ENCODE data around the gene ZSWIM4. TPM values are rescaled to one million over a fixed set of nuclear protein-coding genes. Genes with fewer than 3 reads are reported as not detected.

Gene ZSWIM4
- total RNA-seq, 2 donors from 2014 or later, result 11.1 to 12.0 TPM

DNA sequence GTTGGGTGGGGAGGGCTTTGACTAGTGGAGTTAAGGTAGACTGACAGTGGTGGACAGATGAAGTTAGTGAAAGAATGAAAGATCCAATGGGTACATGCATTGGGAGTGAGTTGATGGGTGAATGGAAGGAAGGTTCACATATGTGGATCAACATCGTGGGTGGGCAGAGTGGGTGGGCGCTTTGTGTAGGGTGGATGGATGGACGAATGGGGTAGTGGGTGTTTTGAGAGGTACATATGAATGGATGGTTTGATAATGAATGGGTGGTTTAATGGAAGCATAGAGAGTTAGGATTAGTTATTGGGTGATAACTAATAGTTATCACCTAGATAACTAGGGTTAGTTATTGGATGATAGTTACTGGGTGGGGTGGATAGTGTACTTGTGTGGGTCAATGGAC, 11.5 kb downstream of the ZSWIM4 start:
- H3K27ac Mint-ChIP-seq, result no peak overlapping the region
- H3K4me1 Mint-ChIP-seq (ENCODE audit: low read depth), result no peaks in the 10 kb centered on the region
- DNase-seq (no peak), ATAC-seq (replicated peaks in 1 of 2) (no peak)
- H3K9me3 Mint-ChIP-seq, result no peaks in the 10 kb centered on the region
- H3K27me3 Mint-ChIP-seq (ENCODE audit: low read depth), result no peaks in the 10 kb centered on the region
- no peak overlapping the region for H3K4me3 Mint-ChIP-seq
- no peaks in the 10 kb centered on the region for H3K36me3 Mint-ChIP-seq (ENCODE audit: insufficient read depth in 2 of 2)

DNA sequence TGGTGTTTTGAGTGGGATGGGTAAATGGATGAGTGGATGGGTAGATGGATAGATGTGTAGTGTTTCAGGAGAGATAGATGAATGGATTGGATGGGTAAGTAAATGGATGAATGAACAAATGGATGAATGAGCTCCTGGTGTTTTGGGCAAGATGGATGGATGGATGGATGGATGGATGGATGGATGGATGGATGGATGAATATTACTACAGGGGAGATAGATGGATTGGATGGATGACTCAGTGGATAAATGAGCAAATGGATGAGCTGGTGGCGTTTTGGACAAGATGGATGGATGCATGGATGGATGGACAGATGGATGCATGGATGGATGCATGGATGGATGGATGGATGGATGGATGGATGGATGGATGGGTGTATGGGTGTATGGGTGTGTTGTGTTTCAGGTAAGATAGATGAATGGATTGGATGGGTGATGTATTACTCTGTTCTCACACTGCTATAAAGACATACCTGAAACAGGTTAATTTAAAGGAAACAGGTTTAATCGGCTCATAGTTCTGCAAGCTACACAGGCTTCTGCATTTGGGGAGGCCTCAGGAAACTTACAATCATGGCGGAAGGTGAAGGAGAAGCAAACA, 12.3 kb downstream of the ZSWIM4 start:
- Mint-ChIP-seq H3K36me3 (ENCODE audit: insufficient read depth in 2 of 2) (no peaks in the 10 kb centered on the region), H3K27me3 (ENCODE audit: low read depth) (no peaks in the 10 kb centered on the region), H3K4me1 (ENCODE audit: low read depth) (no peaks in the 10 kb centered on the region), H3K4me3 (no peak overlapping the region), H3K27ac (no peak overlapping the region), H3K9me3 (no peaks in the 10 kb centered on the region)
- ATAC-seq (replicated peaks in 1 of 2), result no peak
- DNase-seq, result no peak

DNA sequence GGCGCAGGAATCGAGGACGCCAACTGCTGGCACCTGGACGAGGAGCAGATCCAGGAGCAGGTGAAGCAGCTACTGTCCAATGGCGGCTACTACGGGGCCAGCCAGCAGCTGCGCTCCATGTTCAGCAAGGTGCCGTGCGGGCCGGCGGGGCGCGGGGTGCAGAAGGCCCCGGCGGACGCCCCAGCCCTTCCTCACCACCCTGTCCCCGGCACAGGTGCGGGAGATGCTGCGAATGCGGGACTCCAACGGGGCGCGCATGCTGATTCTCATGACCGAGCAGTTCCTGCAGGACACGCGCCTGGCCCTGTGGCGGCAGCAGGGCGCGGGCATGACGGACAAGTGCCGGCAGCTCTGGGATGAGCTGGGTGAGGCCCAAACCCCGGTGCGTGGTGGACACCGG, 13.6 kb downstream of the ZSWIM4 start:
- no peaks in the 10 kb centered on the region for H3K27me3 Mint-ChIP-seq (ENCODE audit: low read depth)
- no peaks in the 10 kb centered on the region for H3K4me1 Mint-ChIP-seq (ENCODE audit: low read depth)
- ATAC-seq (replicated peaks in 1 of 2) (no peak), DNase-seq (no peak)
- H3K27ac Mint-ChIP-seq, result no peak overlapping the region
- H3K9me3 Mint-ChIP-seq, result no peaks in the 10 kb centered on the region
- H3K4me3 Mint-ChIP-seq, result no peak overlapping the region
- H3K36me3 Mint-ChIP-seq (ENCODE audit: insufficient read depth in 2 of 2), result peaks cover 2 to 3% of the 10 kb centered on the region in 2 donors

DNA sequence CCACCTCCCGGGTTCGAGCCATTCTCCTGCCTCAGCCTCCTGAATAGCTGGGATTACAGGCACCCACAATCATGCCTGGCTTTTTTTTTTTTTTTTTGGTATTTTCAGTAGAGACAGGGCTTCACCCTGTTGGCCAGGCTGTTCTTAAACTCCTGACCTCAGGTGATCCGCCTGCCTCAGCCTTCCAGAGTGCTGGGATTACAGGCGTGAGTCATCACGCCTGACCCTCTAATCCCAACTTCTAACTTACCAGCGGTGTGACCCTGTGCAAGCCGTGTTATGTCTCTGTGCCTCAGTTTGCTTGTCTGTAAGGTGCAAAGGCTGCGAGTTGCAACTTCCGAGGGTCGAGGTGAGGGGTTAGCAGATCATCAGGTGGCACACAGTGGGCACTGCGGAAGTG, 17.3 kb downstream of the ZSWIM4 start:
- DNase-seq (no peak), ATAC-seq (replicated peaks in 1 of 2) (no peak)
- no peak overlapping the region for H3K27ac Mint-ChIP-seq
- H3K36me3 Mint-ChIP-seq (ENCODE audit: insufficient read depth in 2 of 2), result peaks cover 2 to 3% of the 10 kb centered on the region in 2 donors
- H3K4me1 Mint-ChIP-seq (ENCODE audit: low read depth), result no peaks in the 10 kb centered on the region
- no peak overlapping the region for H3K4me3 Mint-ChIP-seq
- no peaks in the 10 kb centered on the region for H3K27me3 Mint-ChIP-seq (ENCODE audit: low read depth)
- no peaks in the 10 kb centered on the region for H3K9me3 Mint-ChIP-seq

DNA sequence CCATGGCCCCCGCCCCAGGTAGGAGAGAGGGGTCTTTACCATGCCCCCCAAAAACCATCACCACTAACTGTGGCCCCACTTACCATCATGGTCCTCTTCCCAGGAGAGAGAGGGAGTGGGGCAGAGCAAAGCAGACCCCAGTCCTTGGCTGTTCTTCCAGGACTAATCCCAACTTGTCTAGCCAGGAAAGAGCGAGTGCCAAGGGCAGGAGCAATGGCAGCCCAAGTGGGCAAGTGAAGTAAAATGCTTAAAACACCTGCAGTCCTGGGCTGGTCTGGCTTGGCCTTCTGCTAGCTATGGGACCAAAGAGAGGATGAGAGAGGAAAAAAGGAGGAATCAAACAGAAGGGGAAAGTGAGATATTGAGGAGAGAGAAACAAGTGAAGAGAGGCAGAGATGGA, 17.9 kb downstream of the ZSWIM4 start:
- no peaks in the 10 kb centered on the region for H3K9me3 Mint-ChIP-seq
- DNase-seq, result no peak
- peaks cover 2 to 3% of the 10 kb centered on the region in 2 donors for H3K36me3 Mint-ChIP-seq (ENCODE audit: insufficient read depth in 2 of 2)
- no peak overlapping the region for H3K4me3 Mint-ChIP-seq
- H3K27me3 Mint-ChIP-seq (ENCODE audit: low read depth), result no peaks in the 10 kb centered on the region
- no peak overlapping the region for H3K27ac Mint-ChIP-seq
- ATAC-seq (replicated peaks in 1 of 2), result no peak
- no peaks in the 10 kb centered on the region for H3K4me1 Mint-ChIP-seq (ENCODE audit: low read depth)

DNA sequence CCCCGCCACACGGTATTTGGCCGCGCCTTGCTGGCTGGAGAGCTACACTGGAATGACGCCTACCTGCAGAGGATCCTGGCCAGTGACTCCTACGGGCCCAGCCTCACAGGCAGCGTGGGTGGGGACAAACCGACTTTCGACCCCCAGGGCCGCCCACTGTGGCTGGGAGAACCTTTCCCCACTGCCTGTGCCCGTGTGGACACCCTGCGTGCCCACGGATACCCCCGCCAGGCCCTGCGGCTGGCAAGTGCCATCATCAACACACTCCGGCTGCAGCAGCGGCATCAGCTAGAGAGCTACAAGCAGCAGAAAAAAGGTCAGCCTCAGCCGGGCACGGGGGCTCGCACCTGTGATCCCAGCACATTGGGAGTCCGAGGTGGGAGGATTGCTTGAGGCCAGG, 19.3 kb downstream of the ZSWIM4 start:
- Mint-ChIP-seq H3K4me3 (no peak overlapping the region), H3K4me1 (ENCODE audit: low read depth) (no peaks in the 10 kb centered on the region), H3K36me3 (ENCODE audit: insufficient read depth in 2 of 2) (peaks cover 2 to 3% of the 10 kb centered on the region in 2 donors), H3K9me3 (no peaks in the 10 kb centered on the region), H3K27me3 (ENCODE audit: low read depth) (no peaks in the 10 kb centered on the region), H3K27ac (no peak overlapping the region)
- ATAC-seq (replicated peaks in 1 of 2), result no peak
- no peak for DNase-seq

DNA sequence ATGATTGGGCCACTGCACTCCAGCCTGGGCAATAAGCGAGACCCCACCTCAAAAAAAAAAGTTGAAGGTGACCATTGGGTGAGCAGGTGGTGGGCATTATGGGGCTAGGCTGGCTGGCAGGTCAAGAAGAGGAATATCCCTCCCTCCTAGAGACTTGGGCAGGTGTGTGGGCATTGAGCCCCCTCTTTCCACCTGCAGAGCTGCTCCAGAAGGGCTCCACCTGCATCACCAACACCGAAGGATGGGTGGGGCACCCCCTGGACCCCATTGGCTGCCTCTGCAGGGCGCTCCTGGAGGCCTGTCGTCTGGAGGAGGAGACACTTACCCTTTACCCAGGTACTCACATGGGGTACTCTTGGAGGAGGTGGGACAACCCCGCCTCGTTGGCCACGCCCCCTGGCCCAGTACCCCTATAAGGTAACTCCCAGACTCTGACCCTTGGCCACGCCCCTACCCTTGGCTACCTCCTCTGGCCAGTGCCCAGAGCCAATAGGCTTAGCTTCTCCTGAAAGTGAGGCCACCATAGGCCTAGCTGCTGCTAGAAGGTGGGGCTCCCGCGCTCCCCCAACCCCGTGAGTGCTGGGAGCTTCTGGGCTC, 21.9 kb downstream of the ZSWIM4 start:
- no peaks in the 10 kb centered on the region for H3K4me1 Mint-ChIP-seq (ENCODE audit: low read depth)

DNA sequence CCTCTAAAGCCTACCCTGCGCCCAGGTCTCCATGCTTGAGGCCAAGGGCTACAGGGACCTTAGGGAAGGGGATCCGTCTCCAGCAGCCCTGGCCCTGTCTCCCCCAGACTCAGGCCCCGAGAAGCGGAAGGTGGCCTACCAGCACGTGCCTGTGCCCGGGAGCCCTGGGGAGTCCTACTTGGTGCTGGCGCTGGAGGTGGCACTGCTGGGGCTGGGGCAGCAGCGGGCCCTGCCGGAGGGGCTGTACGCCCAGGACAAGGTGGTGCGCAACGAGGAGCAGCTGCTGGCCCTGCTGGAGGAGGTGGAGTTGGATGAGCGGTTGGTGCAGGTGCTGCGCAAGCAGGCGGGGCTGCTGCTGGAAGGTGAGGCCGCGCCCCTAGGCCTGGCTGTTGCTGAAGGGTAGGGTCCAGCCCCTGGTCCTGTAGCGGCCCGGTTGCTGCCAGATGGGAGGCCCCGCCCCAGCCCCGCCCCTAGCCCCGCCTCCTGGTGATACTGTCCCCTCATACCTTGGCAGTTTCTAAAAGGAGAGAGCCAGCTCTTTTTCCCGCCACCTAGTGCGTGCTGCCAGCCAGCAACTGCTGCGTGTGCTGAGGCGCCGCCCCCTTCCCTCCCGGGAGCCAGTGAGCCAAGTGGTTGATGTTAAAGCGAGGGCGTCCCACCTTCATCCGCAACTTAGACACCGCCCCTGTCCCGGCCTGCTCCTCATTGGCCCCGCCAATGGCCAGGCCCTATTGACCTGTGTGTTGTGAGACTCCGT, 22.6 kb downstream of the ZSWIM4 start:
- Mint-ChIP-seq H3K4me3 (peak overlapping the region; percentile 16 to 31), H3K9me3 (no peaks in the 10 kb centered on the region), H3K4me1 (ENCODE audit: low read depth) (no peaks in the 10 kb centered on the region), H3K36me3 (ENCODE audit: insufficient read depth in 2 of 2) (peaks cover 3 to 4% of the 10 kb centered on the region in 2 donors), H3K27me3 (ENCODE audit: low read depth) (no peaks in the 10 kb centered on the region), H3K27ac (no peak overlapping the region)
- ATAC-seq (replicated peaks in 1 of 2), result peak; percentile 55 to 74
- DNase-seq, result peak in 1 of 2 donors; percentile 22

More for the DNA sequence above, 21.9 kb downstream of the ZSWIM4 start:
- Mint-ChIP-seq H3K27me3 (ENCODE audit: low read depth) (no peaks in the 10 kb centered on the region), H3K4me3 (peak overlapping the region in 1 of 2 donors; percentile 16), H3K9me3 (no peaks in the 10 kb centered on the region), H3K27ac (no peak overlapping the region), H3K36me3 (ENCODE audit: insufficient read depth in 2 of 2) (peaks cover 3 to 4% of the 10 kb centered on the region in 2 donors)
- DNase-seq (peak in 1 of 2 donors; percentile 28), ATAC-seq (replicated peaks in 1 of 2) (peak; percentile 52 to 70)

DNA sequence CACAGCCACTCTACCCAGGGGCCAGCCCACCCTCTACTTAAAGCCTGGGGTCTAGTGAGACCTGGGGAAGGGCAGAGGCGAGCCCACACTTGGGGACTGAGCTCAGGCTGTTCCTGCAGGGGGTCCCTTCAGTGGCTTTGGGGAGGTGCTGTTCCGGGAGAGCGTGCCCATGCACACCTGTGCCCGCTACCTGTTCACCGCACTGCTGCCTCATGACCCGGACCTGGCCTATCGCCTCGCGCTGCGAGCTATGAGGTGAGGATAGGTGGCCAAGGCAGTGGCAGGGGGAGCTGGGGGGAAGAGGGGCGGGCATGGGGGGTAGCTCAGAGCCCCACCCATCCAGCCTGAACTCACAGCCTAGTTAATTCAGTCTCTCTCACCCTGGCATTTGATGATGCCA, 24.0 kb downstream of the ZSWIM4 start:
- Mint-ChIP-seq H3K4me1 (ENCODE audit: low read depth) (no peaks in the 10 kb centered on the region), H3K27me3 (ENCODE audit: low read depth) (no peaks in the 10 kb centered on the region), H3K4me3 (no peak overlapping the region), H3K27ac (no peak overlapping the region), H3K36me3 (ENCODE audit: insufficient read depth in 2 of 2) (peaks cover 0 to 2% of the 10 kb centered on the region in 2 donors), H3K9me3 (no peaks in the 10 kb centered on the region)
- ATAC-seq (replicated peaks in 1 of 2) (no peak), DNase-seq (no peak)

DNA sequence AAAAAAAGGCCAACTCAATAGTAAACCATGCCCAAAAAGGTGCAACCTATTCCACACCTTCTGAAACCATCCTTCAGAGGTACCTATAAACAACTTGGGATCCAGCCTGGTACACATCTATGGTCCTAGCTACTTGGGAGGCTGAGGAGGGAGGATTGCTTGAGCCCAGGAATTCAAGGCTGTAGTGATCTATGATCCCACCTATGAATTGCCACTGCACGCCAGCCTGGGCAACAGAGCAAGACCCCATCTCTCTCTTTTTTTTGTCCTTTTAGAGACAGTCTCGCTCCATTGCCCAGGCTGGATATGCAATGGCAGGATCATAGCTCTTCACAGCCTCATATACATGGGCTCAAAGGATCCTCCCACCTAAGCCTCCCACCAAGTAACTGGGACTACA, 26.0 kb downstream of the ZSWIM4 start:
- ATAC-seq (replicated peaks in 1 of 2) (no peak), DNase-seq (no peak)
- no peaks in the 10 kb centered on the region for H3K27me3 Mint-ChIP-seq (ENCODE audit: low read depth)
- H3K4me3 Mint-ChIP-seq, result no peak overlapping the region
- H3K9me3 Mint-ChIP-seq, result no peaks in the 10 kb centered on the region
- H3K27ac Mint-ChIP-seq, result no peak overlapping the region
- H3K4me1 Mint-ChIP-seq (ENCODE audit: low read depth), result peaks cover 5% of the 10 kb centered on the region
- peaks cover 2 to 3% of the 10 kb centered on the region in 2 donors for H3K36me3 Mint-ChIP-seq (ENCODE audit: insufficient read depth in 2 of 2)

DNA sequence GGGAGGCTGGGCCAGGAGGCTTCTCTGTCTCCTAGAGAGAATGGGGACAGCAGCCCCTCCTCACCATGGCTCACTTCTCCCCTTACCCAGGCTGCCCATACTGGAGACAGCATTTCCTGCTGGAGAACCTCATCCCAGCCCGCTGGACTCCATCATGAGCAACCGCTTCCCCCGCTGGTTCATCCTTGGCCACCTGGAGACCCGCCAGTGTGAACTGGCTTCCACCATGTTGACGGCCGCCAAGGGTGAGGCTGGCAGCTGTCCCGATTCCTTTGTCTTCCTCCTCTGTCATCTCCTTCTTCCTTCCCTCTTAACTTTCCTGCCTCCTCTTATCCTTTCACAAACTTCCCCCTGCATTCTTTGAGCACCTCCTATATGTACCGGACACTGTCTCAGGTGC, 28.0 kb downstream of the ZSWIM4 start:
- ATAC-seq (replicated peaks in 1 of 2) (no peak), DNase-seq (no peak)
- Mint-ChIP-seq H3K4me1 (ENCODE audit: low read depth) (peaks cover 5% of the 10 kb centered on the region), H3K36me3 (ENCODE audit: insufficient read depth in 2 of 2) (peaks cover 3% of the 10 kb centered on the region in 2 donors), H3K27me3 (ENCODE audit: low read depth) (no peaks in the 10 kb centered on the region), H3K9me3 (no peaks in the 10 kb centered on the region), H3K27ac (no peak overlapping the region), H3K4me3 (no peak overlapping the region)

DNA sequence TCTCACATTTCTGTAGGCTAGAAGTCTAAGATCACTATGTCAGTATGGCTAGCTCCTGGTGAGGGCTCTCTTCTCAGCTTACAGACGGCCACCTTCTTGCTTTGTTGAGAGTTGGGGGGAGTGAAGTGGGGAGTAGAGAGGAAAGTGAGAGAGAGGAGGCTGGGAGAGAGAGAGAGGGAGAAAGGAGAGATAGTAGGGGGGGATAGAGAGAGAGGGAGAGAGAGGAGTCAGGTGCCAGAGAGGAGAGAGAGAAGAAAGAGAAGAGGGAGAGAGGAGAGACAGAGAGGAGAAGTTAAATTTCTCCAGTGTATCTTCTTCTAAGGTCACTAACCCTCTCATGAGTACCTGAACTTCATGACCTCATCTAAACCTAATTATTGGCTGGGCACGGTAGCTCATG, 28.7 kb downstream of the ZSWIM4 start:
- no peak for ATAC-seq (replicated peaks in 1 of 2)

DNA sequence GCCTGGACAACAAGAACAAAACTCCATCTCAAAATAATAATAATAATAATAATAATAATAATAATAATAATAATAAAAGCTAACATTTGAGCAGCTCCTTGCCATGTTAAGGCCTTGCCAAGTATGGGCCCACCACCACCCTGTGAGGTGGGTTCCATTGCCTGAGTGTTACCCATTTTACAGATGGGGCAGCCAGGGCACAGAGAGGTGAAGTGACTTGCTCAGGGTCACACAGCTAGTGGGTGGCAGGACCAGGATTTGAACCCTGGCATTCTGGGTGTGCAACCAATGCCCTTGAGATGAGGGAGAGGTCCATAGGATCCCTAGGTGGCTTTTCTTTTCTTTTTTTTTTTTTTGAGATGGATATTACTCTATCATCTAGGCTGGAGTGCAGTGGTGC, 29.5 kb downstream of the ZSWIM4 start:
- Mint-ChIP-seq H3K4me1 (ENCODE audit: low read depth) (peaks cover 5% of the 10 kb centered on the region), H3K4me3 (no peak overlapping the region), H3K9me3 (no peaks in the 10 kb centered on the region), H3K27me3 (ENCODE audit: low read depth) (no peaks in the 10 kb centered on the region), H3K27ac (no peak overlapping the region), H3K36me3 (ENCODE audit: insufficient read depth in 2 of 2) (peaks cover 3% of the 10 kb centered on the region in 2 donors)
- no peak for ATAC-seq (replicated peaks in 1 of 2)
- DNase-seq, result no peak

More for the DNA sequence above, 28.7 kb downstream of the ZSWIM4 start:
- peaks cover 3% of the 10 kb centered on the region in 2 donors for H3K36me3 Mint-ChIP-seq (ENCODE audit: insufficient read depth in 2 of 2)
- no peaks in the 10 kb centered on the region for H3K9me3 Mint-ChIP-seq
- no peak overlapping the region for H3K4me3 Mint-ChIP-seq
- H3K27me3 Mint-ChIP-seq (ENCODE audit: low read depth), result no peaks in the 10 kb centered on the region
- H3K27ac Mint-ChIP-seq, result no peak overlapping the region
- DNase-seq, result no peak
- H3K4me1 Mint-ChIP-seq (ENCODE audit: low read depth), result peaks cover 5% of the 10 kb centered on the region

Measured in activated T-cell treated with anti-CD3 and anti-CD28 coated beads, Interleukin-2, amount 50 U/mL, for 72 hours (primary cell).